SH-SY5Y (cell line): ENCODE results near the gene TAC1.

ENCODE experiments used
- GATA2 ChIP-seq: IDR thresholded peaks from 2 replicates; pipeline ENCODE4 v1.6.1; 2011; ENCODE audit warnings: mild to moderate bottlenecking, low read depth, low read length
- GATA3 ChIP-seq: IDR thresholded peaks from 2 replicates; pipeline ENCODE4 v1.6.1; 2011; ENCODE audit warnings: low read depth, mild to moderate bottlenecking, low read length, moderate library complexity

DNA sequence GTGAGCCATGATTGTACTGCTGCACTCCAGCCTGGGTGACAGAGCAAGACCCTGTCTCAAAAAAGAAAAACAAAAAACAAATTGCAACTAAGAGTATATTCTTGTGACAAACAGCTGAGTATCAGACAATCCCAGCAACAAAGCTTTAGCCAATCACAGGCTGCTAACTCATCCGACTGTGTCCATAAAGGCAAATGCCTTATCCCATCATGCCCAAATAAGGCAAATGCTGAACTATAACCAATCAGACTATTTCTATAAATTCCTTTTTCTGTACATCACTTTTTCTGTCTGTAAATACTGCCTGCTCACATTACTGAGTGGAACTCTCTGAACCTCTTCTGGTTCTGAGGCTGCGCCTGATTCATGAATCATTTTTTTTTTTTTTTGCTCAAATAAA, 37.5 kb upstream of the TAC1 start:
- TF ChIP-seq GATA3 (no peak), GATA2 (no peak)
